Suppressor macrophage (primary cell): ENCODE measurements around the gene SDHAF4.
"Not testable (repeated sequence)": the region's sequence is repeated elsewhere in the genome, so short reads cannot be mapped to it uniquely, and the experiment has no call there.

Experiments used
- DNase-seq, 4 experiments: peaks; one replicate each; pipeline ENCODE4 v3.0.0-alpha.2; 2020 to 2022

SDHAF4 gene

GRCh38 chr6:70592391-70593117 lies 25.8 kb downstream of the SDHAF4 start:
- DNase-seq, result no peak

- no peak for DNase-seq
Observed at GRCh38 chr6:70593118-70593486, 26.4 kb downstream of the SDHAF4 start.

GRCh38 chr6:70599187-70599586 lies 32.5 kb downstream of the SDHAF4 start:
- no peak for DNase-seq

- DNase-seq, result no peak
Observed at GRCh38 chr6:70601014-70601413, 34.3 kb downstream of the SDHAF4 start.

GRCh38 chr6:70604254-70604653 lies 37.5 kb downstream of the SDHAF4 start:
- DNase-seq, result no peak

- DNase-seq, result not testable (repeated sequence)
Observed at GRCh38 chr6:70607371-70607770, 40.6 kb downstream of the SDHAF4 start.

- DNase-seq, result not testable (repeated sequence)
Observed at GRCh38 chr6:70609181-70609580, 42.5 kb downstream of the SDHAF4 start.

- DNase-seq, result no peak
Observed at GRCh38 chr6:70616728-70617260, 50.1 kb downstream of the SDHAF4 start.

GRCh38 chr6:70620746-70621145 lies 54.0 kb downstream of the SDHAF4 start:
- DNase-seq, result no peak

- no peak for DNase-seq
Observed at GRCh38 chr6:70622461-70622860, 55.7 kb downstream of the SDHAF4 start.

- DNase-seq, result no peak
Observed at GRCh38 chr6:70625436-70625835, 58.7 kb downstream of the SDHAF4 start.

GRCh38 chr6:70627500-70628254 lies 60.9 kb downstream of the SDHAF4 start:
- DNase-seq, result no peak

- DNase-seq, result peak in 2 of 4 experiments; percentile 3 to 6
Observed at GRCh38 chr6:70629929-70630328, 63.2 kb downstream of the SDHAF4 start.

- no peak for DNase-seq
Observed at GRCh38 chr6:70633870-70634269, 67.1 kb downstream of the SDHAF4 start.

- no peak for DNase-seq
Observed at GRCh38 chr6:70636596-70636995, 69.9 kb downstream of the SDHAF4 start.

- DNase-seq, result no peak
Observed at GRCh38 chr6:70638468-70638867, 71.7 kb downstream of the SDHAF4 start.
